ENCODE data around the gene RETN.

- TF ChIP-seq ZFP3 (CRISPR knock-in tag; IDR thresholded peaks at IDR 0.05) (no peak), RARB (CRISPR knock-in tag; IDR thresholded peaks at IDR 0.05) (no peak), CREB5 (CRISPR knock-in tag; IDR thresholded peaks at IDR 0.05; ENCODE audit: low read depth) (no peak), TCF4 (CRISPR knock-in tag; IDR thresholded peaks at IDR 0.05; ENCODE audit: borderline replicate concordance) (no peak), PATZ1 (CRISPR knock-in tag; IDR thresholded peaks at IDR 0.05; ENCODE audit: borderline replicate concordance) (no peak), ARNTL (CRISPR knock-in tag; IDR thresholded peaks at IDR 0.05; ENCODE audit: borderline replicate concordance, low read depth) (no peak), TOX (CRISPR knock-in tag; IDR thresholded peaks at IDR 0.05; ENCODE audit: borderline replicate concordance) (no peak)
These were observed 26.4 kb upstream of the RETN start for GRCh38 chr19:7642295-7643030.

Measured in SK-N-SH treated with all-trans-retinoic acid at 6 μM for 48 hours (cell line).